Measurements from ENCODE around the gene U2AF2.

U2AF2 gene

DNA sequence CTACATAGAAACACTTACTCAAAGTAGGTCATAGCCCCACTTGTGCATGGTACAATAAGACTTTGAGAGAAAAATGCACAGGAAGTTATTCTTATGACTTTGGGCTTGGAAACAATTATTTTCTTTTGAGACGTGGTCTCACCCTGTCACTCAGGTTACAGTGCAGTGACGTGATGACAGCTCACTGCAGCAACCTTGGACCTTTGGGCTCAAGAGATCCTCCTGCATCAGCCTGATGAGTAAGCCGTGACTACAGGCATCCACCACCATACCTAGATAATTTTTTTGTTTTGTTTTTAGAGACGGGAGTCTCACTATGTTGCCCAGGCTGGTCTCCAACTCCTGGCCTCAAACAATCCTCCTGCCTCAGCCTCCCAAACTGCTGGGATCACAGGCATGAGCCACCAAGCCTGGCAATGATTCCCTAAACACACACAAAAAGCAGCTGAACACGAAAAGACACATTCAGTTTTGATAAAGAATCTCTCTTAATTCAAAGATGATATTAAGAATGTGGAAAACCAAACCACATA, 65.4 kb downstream of the U2AF2 start:
- DNase-seq, result no peak

DNA sequence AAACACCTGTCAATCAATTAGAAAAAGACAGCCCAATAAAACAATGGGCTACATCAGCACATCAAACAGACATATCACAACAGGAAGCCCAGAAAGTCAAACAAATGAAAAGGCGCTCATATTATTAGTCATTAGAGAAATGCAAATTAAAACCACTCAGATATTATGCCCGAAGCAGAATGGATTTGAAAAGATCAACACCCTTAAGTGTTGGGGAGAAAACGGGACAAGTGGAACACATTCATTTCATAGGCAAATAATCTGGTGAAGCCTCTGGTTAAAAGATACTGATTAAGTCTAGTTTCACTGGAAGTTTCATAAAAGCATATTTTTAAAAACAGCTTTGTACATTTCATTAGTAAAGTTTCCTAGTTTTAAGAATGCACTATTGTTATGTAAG, 66.0 kb downstream of the U2AF2 start:
- no peak for DNase-seq

GRCh38 chr19:55723491-55723890, 68.7 kb downstream of the U2AF2 start:
- no peak for DNase-seq

Data from DMS153 (cell line).